ENCODE results near the gene TFPI. TPM values are rescaled to one million over a fixed set of nuclear protein-coding genes. Genes with fewer than 3 reads are reported as not detected.

Gene TFPI
- total and polyA plus RNA-seq, 2 experiments from 2014 or later = 79.9 to 122 TPM

- H3K9me3 ChIP-seq (ENCODE audit: low read depth) = no peaks in the 10 kb centered on the region
- no peaks in the 10 kb centered on the region for H4K20me1 ChIP-seq (ENCODE audit: insufficient read depth, poor library complexity, severe bottlenecking)
- H3K9me2 ChIP-seq (replicated peaks; ENCODE audit: insufficient read depth) = no peaks in the 10 kb centered on the region
- peaks cover 2% of the 10 kb centered on the region for H3K36me3 ChIP-seq (replicated peaks; ENCODE audit: insufficient read depth, low read depth)
- DNase-seq (ENCODE audit: low spot score) = no peak
- no peak overlapping the region for H3K4me3 ChIP-seq
- no peak overlapping the region for H3K4me2 ChIP-seq
- no peaks in the 10 kb centered on the region for H3K79me2 ChIP-seq
- H2AFZ ChIP-seq = no peak overlapping the region
- peaks cover 10% of the 10 kb centered on the region for H3K4me1 ChIP-seq (ENCODE audit: insufficient read depth)
- no peak overlapping the region for H3K27ac ChIP-seq
- no peak for TF ChIP-seq EZH2phosphoT487 (IDR thresholded peaks at IDR 0.05; ENCODE audit: low read depth, severe bottlenecking, unreplicated experiment)
- TF ChIP-seq EZH2 (IDR thresholded peaks at IDR 0.05; ENCODE audit: borderline replicate concordance) = no peak
- TF ChIP-seq CTCF (IDR thresholded peaks at IDR 0.05; ENCODE audit: poor library complexity) = no peak
- 94% methylated on average over 2 of the region's 2 CpGs for WGBS (ENCODE audit: low lambda C conversion rate, missing lambda C conversion rate)
- H3K27me3 ChIP-seq = no peaks in the 10 kb centered on the region
Observed at GRCh38 chr2:187497140-187497539, 57.1 kb downstream of the TFPI start.

- Histone ChIP-seq H2AFZ (no peak overlapping the region), H3K27ac (no peak overlapping the region), H3K27me3 (no peaks in the 10 kb centered on the region), H3K4me2 (no peak overlapping the region), H3K36me3 (replicated peaks; ENCODE audit: insufficient read depth, low read depth) (peaks cover 3% of the 10 kb centered on the region), H3K9me3 (ENCODE audit: low read depth) (no peaks in the 10 kb centered on the region), H3K79me2 (no peaks in the 10 kb centered on the region), H3K4me3 (no peak overlapping the region), H4K20me1 (ENCODE audit: insufficient read depth, poor library complexity, severe bottlenecking) (no peaks in the 10 kb centered on the region), H3K4me1 (ENCODE audit: insufficient read depth) (no peaks in the 10 kb centered on the region), H3K9me2 (replicated peaks; ENCODE audit: insufficient read depth) (no peaks in the 10 kb centered on the region)
- DNase-seq (ENCODE audit: low spot score) = no peak
- 96% methylated on average over 1 of the region's 1 CpG for WGBS (ENCODE audit: low lambda C conversion rate, missing lambda C conversion rate)
- TF ChIP-seq EZH2phosphoT487 (IDR thresholded peaks at IDR 0.05; ENCODE audit: low read depth, severe bottlenecking, unreplicated experiment) (no peak), EZH2 (IDR thresholded peaks at IDR 0.05; ENCODE audit: borderline replicate concordance) (no peak), CTCF (IDR thresholded peaks at IDR 0.05; ENCODE audit: poor library complexity) (no peak)
Observed at GRCh38 chr2:187495324-187495723, 58.9 kb downstream of the TFPI start.

GRCh38 chr2:187493877-187494568, 60.2 kb downstream of the TFPI start:
- TF ChIP-seq CTCF (IDR thresholded peaks at IDR 0.05; ENCODE audit: poor library complexity) = no peak
- no peak for TF ChIP-seq EZH2phosphoT487 (IDR thresholded peaks at IDR 0.05; ENCODE audit: low read depth, severe bottlenecking, unreplicated experiment)
- TF ChIP-seq EZH2 (IDR thresholded peaks at IDR 0.05; ENCODE audit: borderline replicate concordance) = no peak
- Histone ChIP-seq H2AFZ (no peak overlapping the region), H3K4me3 (no peak overlapping the region), H3K36me3 (replicated peaks; ENCODE audit: insufficient read depth, low read depth) (peaks cover 3% of the 10 kb centered on the region), H3K9me2 (replicated peaks; ENCODE audit: insufficient read depth) (no peaks in the 10 kb centered on the region), H3K27me3 (no peaks in the 10 kb centered on the region), H3K79me2 (no peaks in the 10 kb centered on the region), H3K4me1 (ENCODE audit: insufficient read depth) (no peaks in the 10 kb centered on the region), H4K20me1 (ENCODE audit: insufficient read depth, poor library complexity, severe bottlenecking) (no peaks in the 10 kb centered on the region), H3K9me3 (ENCODE audit: low read depth) (no peaks in the 10 kb centered on the region), H3K27ac (no peak overlapping the region), H3K4me2 (no peak overlapping the region)
- no peak for DNase-seq (ENCODE audit: low spot score)
- 100% methylated on average over 3 of the region's 3 CpGs for WGBS (ENCODE audit: low lambda C conversion rate, missing lambda C conversion rate)

All from hepatocyte (in vitro differentiated cells).